IPS DF 6.9 (cell line): ENCODE measurements around the gene SLC43A3.
"Not testable (repeated sequence)": the region's sequence is repeated elsewhere in the genome, so short reads cannot be mapped to it uniquely, and the experiment has no call there.

Experiments
- DNase-seq: peaks from one replicate; pipeline ENCODE4 v3.0.0-alpha.2; 2013; ENCODE audit warnings: low read depth, low spot score
- H3K27ac ChIP-seq: one replicate; pipeline ENCODE4 v1.5.1; 2013; ENCODE audit warnings: low read length, control low read depth
- H3K27me3 ChIP-seq: 2 replicates; pipeline ENCODE4 v1.6.1; 2013; ENCODE audit warnings: mild to moderate bottlenecking, low read length; ENCODE audit not compliant: control insufficient read depth, insufficient read depth
- H3K36me3 ChIP-seq: 2 replicates; pipeline ENCODE4 v1.6.1; 2013; ENCODE audit warnings: low read length; ENCODE audit not compliant: control insufficient read depth, insufficient read depth
- H3K4me1 ChIP-seq: 2 replicates; pipeline ENCODE4 v1.6.1; 2013; ENCODE audit warnings: low read length; ENCODE audit not compliant: control insufficient read depth, insufficient read depth
- H3K4me3 ChIP-seq: 2 replicates; pipeline ENCODE4 v1.5.1; 2013; ENCODE audit warnings: mild to moderate bottlenecking, low read length
- H3K9me3 ChIP-seq: 2 replicates; pipeline ENCODE4 v1.6.1; 2013; ENCODE audit warnings: low read length, inconsistent platforms; ENCODE audit not compliant: control insufficient read depth, insufficient read depth
- WGBS: extraction: QIAGEN DNeasy Blood & Tissue Kit; methylation state at CpG from one replicate; pipeline ENCODE4 v1.1.7; 2013; ENCODE audit warnings: mixed read lengths, missing lambda C conversion rate; ENCODE audit not compliant: insufficient read length, insufficient coverage; 5-methylcytosine and 5-hydroxymethylcytosine counted together

Gene SLC43A3

GRCh38 chr11:57459164-57460021 is 32.5 kb upstream of the SLC43A3 start:
- Histone ChIP-seq H3K27me3 (peaks cover 11% of the 10 kb centered on the region), H3K9me3 (no peaks in the 10 kb centered on the region), H3K36me3 (no peaks in the 10 kb centered on the region), H3K4me3 (peak overlapping the region; percentile 90; the same call in 1 of the 2 replicates), H3K27ac (no peak overlapping the region), H3K4me1 (peaks cover 12% of the 10 kb centered on the region)
- WGBS = no CpG with 5 or more reads among the region's 62 CpGs
- DNase-seq = no peak

GRCh38 chr11:57458410-57459163 is 31.7 kb upstream of the SLC43A3 start:
- Histone ChIP-seq H3K9me3 (no peaks in the 10 kb centered on the region), H3K4me1 (peaks cover 9% of the 10 kb centered on the region), H3K27ac (no peak overlapping the region), H3K36me3 (no peaks in the 10 kb centered on the region), H3K27me3 (peaks cover 11% of the 10 kb centered on the region), H3K4me3 (peak overlapping the region; percentile 90; the same call in 1 of the 2 replicates)
- DNase-seq = no peak
- WGBS = no CpG with 5 or more reads among the region's 44 CpGs

- Histone ChIP-seq H3K9me3 (no peaks in the 10 kb centered on the region), H3K36me3 (no peaks in the 10 kb centered on the region), H3K4me3 (peak overlapping the region; percentile 90; the same call in 1 of the 2 replicates), H3K4me1 (peaks cover 6% of the 10 kb centered on the region), H3K27me3 (peaks cover 11% of the 10 kb centered on the region), H3K27ac (no peak overlapping the region)
- no CpG with 5 or more reads among the region's 16 CpGs for WGBS
- DNase-seq = no peak
These were observed 31.1 kb upstream of the SLC43A3 start for GRCh38 chr11:57458060-57458409.

- Histone ChIP-seq H3K27ac (no peak overlapping the region), H3K4me1 (peaks cover 6% of the 10 kb centered on the region), H3K36me3 (no peaks in the 10 kb centered on the region), H3K9me3 (no peaks in the 10 kb centered on the region), H3K4me3 (peak overlapping the region; percentile 90; the same call in 1 of the 2 replicates), H3K27me3 (peaks cover 11% of the 10 kb centered on the region)
- DNase-seq = no peak
- no CpG with 5 or more reads among the region's 7 CpGs for WGBS
These were observed 30.7 kb upstream of the SLC43A3 start for GRCh38 chr11:57457643-57458023.

GRCh38 chr11:57456960-57457642 is 30.2 kb upstream of the SLC43A3 start:
- DNase-seq = no peak
- Histone ChIP-seq H3K36me3 (no peaks in the 10 kb centered on the region), H3K4me1 (peaks cover 5% of the 10 kb centered on the region), H3K9me3 (no peaks in the 10 kb centered on the region), H3K4me3 (peak overlapping the region; percentile 90; the same call in 1 of the 2 replicates), H3K27ac (no peak overlapping the region), H3K27me3 (peaks cover 11% of the 10 kb centered on the region)
- WGBS = no CpG with 5 or more reads among the region's 19 CpGs

- no peaks in the 10 kb centered on the region; the same call in 1 of the 2 replicates for H3K27me3 ChIP-seq
- no peaks in the 10 kb centered on the region for H3K36me3 ChIP-seq
- no peak overlapping the region for H3K4me3 ChIP-seq
- no peak overlapping the region for H3K27ac ChIP-seq
- no peaks in the 10 kb centered on the region for H3K9me3 ChIP-seq
- peaks cover 2% of the 10 kb centered on the region; the same call in 1 of the 2 replicates for H3K4me1 ChIP-seq
- WGBS = no CpG with 5 or more reads among the region's 2 CpGs
- DNase-seq = no peak
These were observed 26.7 kb upstream of the SLC43A3 start for GRCh38 chr11:57453543-57454177.

GRCh38 chr11:57446055-57446454 is 19.1 kb upstream of the SLC43A3 start:
- Histone ChIP-seq H3K4me1 (no peaks in the 10 kb centered on the region), H3K9me3 (no peaks in the 10 kb centered on the region), H3K27ac (no peak overlapping the region), H3K36me3 (no peaks in the 10 kb centered on the region), H3K27me3 (no peaks in the 10 kb centered on the region), H3K4me3 (no peak overlapping the region)
- no peak for DNase-seq
- no CpG with 5 or more reads among the region's 1 CpG for WGBS

GRCh38 chr11:57445122-57445394 is 18.1 kb upstream of the SLC43A3 start:
- not testable (repeated sequence) for DNase-seq
- WGBS = no CpG with 5 or more reads among the region's 9 CpGs

GRCh38 chr11:57444362-57445121 is 17.6 kb upstream of the SLC43A3 start:
- DNase-seq = no peak
- Histone ChIP-seq H3K9me3 (no peaks in the 10 kb centered on the region), H3K27ac (no peak overlapping the region), H3K4me1 (no peaks in the 10 kb centered on the region; the same call in 1 of the 2 replicates), H3K4me3 (no peak overlapping the region), H3K27me3 (no peaks in the 10 kb centered on the region), H3K36me3 (no peaks in the 10 kb centered on the region)
- no CpG with 5 or more reads among the region's 9 CpGs for WGBS

More at GRCh38 chr11:57445122-57445394, 18.1 kb upstream of the SLC43A3 start:
- not testable (repeated sequence) for H3K36me3 ChIP-seq, H3K4me3 ChIP-seq, H3K27me3 ChIP-seq, H3K27ac ChIP-seq, H3K4me1 ChIP-seq, H3K9me3 ChIP-seq
